Ovary (tissue), 9 donors: ENCODE measurements around the gene HNRNPUL1. TPM values are rescaled to one million over a fixed set of nuclear protein-coding genes. Genes with fewer than 3 reads are reported as not detected.
A peak's percentile ranks its signal among the peaks of the same experiment; 100 is the strongest.

ENCODE experiments used
- DNase-seq, 5 donors: peaks; one replicate each; pipeline ENCODE4 v3.0.0-alpha.2; 2019 to 2020
- H3K27ac ChIP-seq, 2 donors: fragments of 200-600 bp; one replicate each; pipeline versions ENCODE4 v1.5.1 to v1.8.0; 2019 to 2022
- H3K27me3 ChIP-seq: fragments of 200-600 bp; one replicate; pipeline ENCODE4 v1.8.0; 2022
- H3K36me3 ChIP-seq: fragments of 200-600 bp; sonication (generic); one replicate; pipeline ENCODE4 v1.5.1; 2019
- H3K4me1 ChIP-seq: one replicate; pipeline ENCODE4 v1.8.1; 2013; ENCODE audit warnings: mild to moderate bottlenecking, moderate library complexity; ENCODE audit not compliant: insufficient read depth
- H3K4me3 ChIP-seq: fragments of 200-600 bp; sonication (generic); one replicate; pipeline ENCODE4 v1.5.1; 2017
- H3K9me3 ChIP-seq, 2 donors: fragments of 200-600 bp in 1 of 2; sonication (generic) in 1 of 2; one replicate each; pipeline versions ENCODE4 v1.5.1 to v1.8.1; 2013 to 2019; ENCODE audit warnings: mild to moderate bottlenecking in 1 of 2, moderate library complexity in 1 of 2
- CTCF ChIP-seq, 3 donors: fragments of 450-650 bp in 2 of 3; fragments of 200-600 bp in 1 of 3; IDR thresholded peaks; one replicate each; pipeline versions ENCODE4 v1.5.1 to v1.8.0; 2016 to 2022; ENCODE audit warnings: antibody characterized with exemption in 3 of 3, mild to moderate bottlenecking in 1 of 3
- EP300 ChIP-seq: sonication (generic); formaldehyde crosslinking; IDR thresholded peaks from one replicate; pipeline ENCODE4 v1.6.1; 2017; ENCODE audit warnings: antibody characterized with exemption
- POLR2A ChIP-seq: fragments of 450-650 bp; IDR thresholded peaks from one replicate; pipeline ENCODE4 v1.6.1; 2017; ENCODE audit warnings: antibody characterized with exemption, mild to moderate bottlenecking, moderate library complexity
- WGBS, 3 donors: extraction: QIAGEN DNeasy Blood & Tissue Kit in 1 of 3; methylation state at CpG; one replicate each; pipeline versions ENCODE4 v1.1.5 to v1.1.7; 2013 to 2017; 5-methylcytosine and 5-hydroxymethylcytosine counted together
- intact Hi-C, 4 donors: fragments of 100-400 bp; cut with DNase I; formaldehyde crosslinking; loops; one replicate each; pipeline versions ENCODE4 v1.11.0 to v1.15.1; 2022 to 2023
- polyA plus RNA-seq, 2 donors: library from polyadenylated mRNA; stranded (reverse); fragments of 200-250 nt in 1 of 2; fragments of 350-450 nt in 1 of 2; fragmentation: Illumina TruSeq in 1 of 2; extraction: RNeasy Lipid Tissue Mini Kit (QIAGEN cat#74804) in 1 of 2; gene quantifications; one replicate each; pipeline ENCODE4 v1.2.3, GENCODE V29; 2013 to 2014
- total RNA-seq, 7 donors: library from RNA; depleted of rRNA in 2 of 7; stranded (reverse); fragments of >200 nt in 2 of 7; fragmentation: NEBNext Ultra II Directional in 3 of 7; extraction: Animal tissue kit (Norgen Biotek cat#: 25700) in 3 of 7; gene quantifications; one replicate each; pipeline versions ENCODE4 v1.1.0 to v1.2.4, GENCODE V29; 2016 to 2023
- donor health status: DM: no; HTN: no; CAD: no; lungs with moderate emphysema.
- donor health status: DM: no; HTN: no; CAD: no.
- donor health status: Bipolar disorder and iron deficiency.
- donor health status: DM: yes; HTN: yes; CAD: no.
- donor health status: DM: no; HTN: no; CAD: no.
- donor health status: DM: yes; HTN: yes; CAD: no.

HNRNPUL1 gene
- total and polyA plus RNA-seq, 9 donors, result 102 to 259 (median 211) TPM

GRCh38 chr19:41273076-41273475, 8.9 kb downstream of the HNRNPUL1 start:
- Histone ChIP-seq H3K36me3 (no peaks in the 10 kb centered on the region), H3K27ac (no peak overlapping the region), H3K4me1 (no peaks in the 10 kb centered on the region), H3K4me3 (no peak overlapping the region), H3K9me3 (no peaks in the 10 kb centered on the region), H3K27me3 (no peaks in the 10 kb centered on the region)
- peak in 1 of 5 donors; percentile 6 for DNase-seq
- intact Hi-C loops, result no loop called here
- TF ChIP-seq POLR2A, result no peak
- no peak for TF ChIP-seq EP300
- no peak for TF ChIP-seq CTCF (IDR thresholded peaks at IDR 0.05)
- 81 to 87% (median 82%) methylated on average over 6 of the region's 6 CpGs for WGBS, 3 donors

GRCh38 chr19:41274802-41275201, 10.6 kb downstream of the HNRNPUL1 start:
- no peak overlapping the region for H3K27ac ChIP-seq
- no peaks in the 10 kb centered on the region for H3K36me3 ChIP-seq
- intact Hi-C loops, result no loop called here
- no peaks in the 10 kb centered on the region for H3K4me1 ChIP-seq
- H3K4me3 ChIP-seq, result no peak overlapping the region
- WGBS, 3 donors, result 86 to 95% (median 90%) methylated on average over 5 of the region's 5 CpGs
- H3K27me3 ChIP-seq, result no peaks in the 10 kb centered on the region
- no peak for TF ChIP-seq EP300
- TF ChIP-seq POLR2A, result no peak
- TF ChIP-seq CTCF (IDR thresholded peaks at IDR 0.05), result no peak
- no peak for DNase-seq
- H3K9me3 ChIP-seq, result no peaks in the 10 kb centered on the region

GRCh38 chr19:41276231-41276630, 12.1 kb downstream of the HNRNPUL1 start:
- Histone ChIP-seq H3K9me3 (no peaks in the 10 kb centered on the region), H3K36me3 (no peaks in the 10 kb centered on the region), H3K4me1 (no peaks in the 10 kb centered on the region), H3K27me3 (no peaks in the 10 kb centered on the region), H3K4me3 (no peak overlapping the region), H3K27ac (no peak overlapping the region)
- intact Hi-C loops, result no loop called here
- TF ChIP-seq CTCF (IDR thresholded peaks at IDR 0.05) (no peak), POLR2A (no peak), EP300 (no peak)
- WGBS, 3 donors, result 36 to 61% (median 43%) methylated on average over 3 of the region's 3 CpGs
- no peak for DNase-seq

- no peaks in the 10 kb centered on the region for H3K9me3 ChIP-seq
Measured at GRCh38 chr19:41278478-41278877, 14.3 kb downstream of the HNRNPUL1 start.

More at GRCh38 chr19:41278478-41278877, 14.3 kb downstream of the HNRNPUL1 start:
- Histone ChIP-seq H3K27me3 (no peaks in the 10 kb centered on the region), H3K27ac (no peak overlapping the region), H3K36me3 (no peaks in the 10 kb centered on the region), H3K4me3 (no peak overlapping the region), H3K4me1 (no peaks in the 10 kb centered on the region)
- no peak for DNase-seq
- TF ChIP-seq CTCF (IDR thresholded peaks at IDR 0.05) (no peak), POLR2A (no peak), EP300 (no peak)
- intact Hi-C loops, result no loop called here
- 90 to 97% (median 94%) methylated on average over 2 of the region's 2 CpGs for WGBS, 3 donors
